ENCODE results near the gene PCDHGA11. TPM values are rescaled to one million over a fixed set of nuclear protein-coding genes. Genes with fewer than 3 reads are reported as not detected.

The PCDHGA11 gene
- total and polyA plus RNA-seq, 9 of the 15 experiments (the other 6 are each of a cell fraction or from before 2014, with no cell fraction given) = 0.04 to 0.07 (median 0.04) TPM; not detected in 4

DNA sequence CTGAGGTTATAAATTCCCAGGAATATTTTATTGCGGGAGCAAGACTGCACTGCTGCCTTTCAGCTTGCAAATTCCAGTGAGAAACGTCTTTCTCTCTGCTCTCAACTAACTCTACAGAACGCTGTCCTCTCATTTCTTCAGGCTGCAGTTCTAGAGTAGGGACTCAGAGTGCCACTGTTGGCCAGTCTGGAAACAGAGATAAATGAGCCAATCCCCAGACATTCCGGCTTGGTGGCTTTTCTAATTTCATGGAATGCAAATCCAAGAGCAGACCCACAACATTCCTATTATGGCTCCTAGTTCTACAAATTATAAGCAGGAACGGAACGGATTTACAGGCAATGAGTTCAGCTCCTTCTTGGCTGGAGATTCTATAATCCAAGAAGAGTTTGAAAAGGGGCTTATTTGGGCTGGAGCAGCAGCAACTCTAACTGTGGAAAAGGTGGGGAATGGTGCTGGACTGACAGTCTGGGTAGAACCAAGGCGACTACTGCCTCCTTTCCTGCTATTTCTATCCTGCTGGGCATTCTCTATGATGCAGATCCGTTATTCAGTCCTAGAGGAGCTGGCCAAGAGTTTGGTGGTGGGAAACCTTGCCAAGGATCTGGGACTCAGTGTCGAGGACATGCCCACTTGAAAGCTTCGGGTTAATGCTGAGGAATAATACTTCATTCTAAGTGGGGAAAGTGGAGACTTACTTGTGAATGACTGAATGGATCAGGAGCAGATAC lies 18.7 kb downstream of the PCDHGA11 start (continued):
- TF ChIP-seq, protein P1, sequence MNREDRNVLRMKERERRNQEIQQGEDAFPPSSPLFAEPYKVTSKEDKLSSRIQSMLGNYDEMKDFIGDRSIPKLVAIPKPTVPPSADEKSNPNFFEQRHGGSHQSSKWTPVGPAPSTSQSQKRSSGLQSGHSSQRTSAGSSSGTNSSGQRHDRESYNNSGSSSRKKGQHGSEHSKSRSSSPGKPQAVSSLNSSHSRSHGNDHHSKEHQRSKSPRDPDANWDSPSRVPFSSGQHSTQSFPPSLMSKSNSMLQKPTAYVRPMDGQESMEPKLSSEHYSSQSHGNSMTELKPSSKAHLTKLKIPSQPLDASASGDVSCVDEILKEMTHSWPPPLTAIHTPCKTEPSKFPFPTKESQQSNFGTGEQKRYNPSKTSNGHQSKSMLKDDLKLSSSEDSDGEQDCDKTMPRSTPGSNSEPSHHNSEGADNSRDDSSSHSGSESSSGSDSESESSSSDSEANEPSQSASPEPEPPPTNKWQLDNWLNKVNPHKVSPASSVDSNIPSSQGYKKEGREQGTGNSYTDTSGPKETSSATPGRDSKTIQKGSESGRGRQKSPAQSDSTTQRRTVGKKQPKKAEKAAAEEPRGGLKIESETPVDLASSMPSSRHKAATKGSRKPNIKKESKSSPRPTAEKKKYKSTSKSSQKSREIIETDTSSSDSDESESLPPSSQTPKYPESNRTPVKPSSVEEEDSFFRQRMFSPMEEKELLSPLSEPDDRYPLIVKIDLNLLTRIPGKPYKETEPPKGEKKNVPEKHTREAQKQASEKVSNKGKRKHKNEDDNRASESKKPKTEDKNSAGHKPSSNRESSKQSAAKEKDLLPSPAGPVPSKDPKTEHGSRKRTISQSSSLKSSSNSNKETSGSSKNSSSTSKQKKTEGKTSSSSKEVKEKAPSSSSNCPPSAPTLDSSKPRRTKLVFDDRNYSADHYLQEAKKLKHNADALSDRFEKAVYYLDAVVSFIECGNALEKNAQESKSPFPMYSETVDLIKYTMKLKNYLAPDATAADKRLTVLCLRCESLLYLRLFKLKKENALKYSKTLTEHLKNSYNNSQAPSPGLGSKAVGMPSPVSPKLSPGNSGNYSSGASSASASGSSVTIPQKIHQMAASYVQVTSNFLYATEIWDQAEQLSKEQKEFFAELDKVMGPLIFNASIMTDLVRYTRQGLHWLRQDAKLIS (CRISPR knock-in tag; IDR thresholded peaks at IDR 0.05) = no peak
- TF ChIP-seq HMG20A (CRISPR knock-in tag; conservative IDR thresholded peaks at IDR 0.05) = no peak
- TF ChIP-seq, protein P2, sequence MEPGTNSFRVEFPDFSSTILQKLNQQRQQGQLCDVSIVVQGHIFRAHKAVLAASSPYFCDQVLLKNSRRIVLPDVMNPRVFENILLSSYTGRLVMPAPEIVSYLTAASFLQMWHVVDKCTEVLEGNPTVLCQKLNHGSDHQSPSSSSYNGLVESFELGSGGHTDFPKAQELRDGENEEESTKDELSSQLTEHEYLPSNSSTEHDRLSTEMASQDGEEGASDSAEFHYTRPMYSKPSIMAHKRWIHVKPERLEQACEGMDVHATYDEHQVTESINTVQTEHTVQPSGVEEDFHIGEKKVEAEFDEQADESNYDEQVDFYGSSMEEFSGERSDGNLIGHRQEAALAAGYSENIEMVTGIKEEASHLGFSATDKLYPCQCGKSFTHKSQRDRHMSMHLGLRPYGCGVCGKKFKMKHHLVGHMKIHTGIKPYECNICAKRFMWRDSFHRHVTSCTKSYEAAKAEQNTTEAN (CRISPR knock-in tag; IDR thresholded peaks at IDR 0.05) = no peak
- TF ChIP-seq TOE1 (IDR thresholded peaks at IDR 0.05; ENCODE audit: borderline replicate concordance) = no peak
- TF ChIP-seq TOE1 (CRISPR knock-in tag; IDR thresholded peaks at IDR 0.05; ENCODE audit: borderline replicate concordance, low read depth) = no peak
- TF ChIP-seq, protein P3, sequence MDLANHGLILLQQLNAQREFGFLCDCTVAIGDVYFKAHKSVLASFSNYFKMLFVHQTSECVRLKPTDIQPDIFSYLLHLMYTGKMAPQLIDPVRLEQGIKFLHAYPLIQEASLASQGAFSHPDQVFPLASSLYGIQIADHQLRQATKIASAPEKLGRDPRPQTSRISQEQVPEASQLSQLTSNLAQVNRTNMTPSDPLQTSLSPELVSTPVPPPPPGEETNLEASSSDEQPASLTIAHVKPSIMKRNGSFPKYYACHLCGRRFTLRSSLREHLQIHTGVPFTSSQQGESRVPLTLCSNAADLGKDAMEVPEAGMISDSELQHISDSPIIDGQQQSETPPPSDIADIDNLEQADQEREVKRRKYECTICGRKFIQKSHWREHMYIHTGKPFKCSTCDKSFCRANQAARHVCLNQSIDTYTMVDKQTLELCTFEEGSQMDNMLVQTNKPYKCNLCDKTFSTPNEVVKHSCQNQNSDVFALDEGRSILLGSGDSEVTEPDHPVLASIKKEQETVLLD (IDR thresholded peaks at IDR 0.05) = no peak
- no peak for TF ChIP-seq COPS2 (conservative IDR thresholded peaks at IDR 0.05)
- TF ChIP-seq HDAC1 (IDR thresholded peaks at IDR 0.05) = no peak
- TF ChIP-seq BRF1 (IDR thresholded peaks at IDR 0.05; ENCODE audit: borderline replicate concordance, extremely low read depth, insufficient read length) = no peak
- no peak for TF ChIP-seq NR1H2 (CRISPR knock-in tag; IDR thresholded peaks at IDR 0.05)
- TF ChIP-seq STAT5A (IDR thresholded peaks at IDR 0.05; ENCODE audit: borderline replicate concordance, low read length) = no peak
- TF ChIP-seq FIP1L1 (IDR thresholded peaks at IDR 0.05; ENCODE audit: low read depth, low read length, poor library complexity, severe bottlenecking) = no peak
- TF ChIP-seq, protein P4, sequence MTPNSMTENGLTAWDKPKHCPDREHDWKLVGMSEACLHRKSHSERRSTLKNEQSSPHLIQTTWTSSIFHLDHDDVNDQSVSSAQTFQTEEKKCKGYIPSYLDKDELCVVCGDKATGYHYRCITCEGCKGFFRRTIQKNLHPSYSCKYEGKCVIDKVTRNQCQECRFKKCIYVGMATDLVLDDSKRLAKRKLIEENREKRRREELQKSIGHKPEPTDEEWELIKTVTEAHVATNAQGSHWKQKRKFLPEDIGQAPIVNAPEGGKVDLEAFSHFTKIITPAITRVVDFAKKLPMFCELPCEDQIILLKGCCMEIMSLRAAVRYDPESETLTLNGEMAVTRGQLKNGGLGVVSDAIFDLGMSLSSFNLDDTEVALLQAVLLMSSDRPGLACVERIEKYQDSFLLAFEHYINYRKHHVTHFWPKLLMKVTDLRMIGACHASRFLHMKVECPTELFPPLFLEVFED (CRISPR knock-in tag; conservative IDR thresholded peaks at IDR 0.05) = no peak
